ENCODE results near the gene MARVELD1.
"Not testable (repeated sequence)": the region's sequence is repeated elsewhere in the genome, so short reads cannot be mapped to it uniquely, and the experiment has no call there.

Gene MARVELD1

GRCh38 chr10:97713339-97713825 lies at the start of gene MARVELD1:
MARVELD1 (plus strand) TSS chr10:97713730; CDS start chr10:97713877, 147 bp downstream.
- Mint-ChIP-seq H3K27me3 (peaks cover 29 to 43% of the 10 kb centered on the region in 2 donors), H3K9me3 (no peaks in the 10 kb centered on the region), H3K4me3 (peak within 1 kb of the TSS; percentile 95 to 98), H3K4me1 (peaks cover 13 to 31% of the 10 kb centered on the region in 2 donors), H3K27ac (peak within 1 kb of the TSS; percentile 97), H3K36me3 (peaks cover 0 to 1% of the 10 kb centered on the region in 2 donors)
- ATAC-seq (replicated peaks) (no peak), DNase-seq (no peak)

- Mint-ChIP-seq H3K4me1 (peaks cover 4 to 6% of the 10 kb centered on the region in 2 donors), H3K27ac (no peak overlapping the region), H3K36me3 (peaks cover 31 to 50% of the 10 kb centered on the region in 2 donors), H3K27me3 (no peaks in the 10 kb centered on the region), H3K9me3 (no peaks in the 10 kb centered on the region), H3K4me3 (no peak overlapping the region)
- no peak for DNase-seq
- ATAC-seq (replicated peaks): no peak
Measured at GRCh38 chr10:97664282-97664850, 49.2 kb upstream of the MARVELD1 start.

- H3K27me3 Mint-ChIP-seq: no peaks in the 10 kb centered on the region
- H3K27ac Mint-ChIP-seq: no peak overlapping the region
- no peak for DNase-seq
- H3K9me3 Mint-ChIP-seq: no peaks in the 10 kb centered on the region
- no peak for ATAC-seq (replicated peaks)
- peaks cover 37 to 56% of the 10 kb centered on the region in 2 donors for H3K36me3 Mint-ChIP-seq
- H3K4me3 Mint-ChIP-seq: no peak overlapping the region
- H3K4me1 Mint-ChIP-seq: peaks cover 4 to 6% of the 10 kb centered on the region in 2 donors
Measured at GRCh38 chr10:97666992-97667391, 46.5 kb upstream of the MARVELD1 start.

- ATAC-seq (replicated peaks): no peak
- Mint-ChIP-seq H3K27ac (no peak overlapping the region), H3K36me3 (peaks cover 34 to 52% of the 10 kb centered on the region in 2 donors), H3K4me1 (peaks cover 4 to 6% of the 10 kb centered on the region in 2 donors), H3K27me3 (no peaks in the 10 kb centered on the region), H3K4me3 (no peak overlapping the region), H3K9me3 (no peaks in the 10 kb centered on the region)
- DNase-seq: no peak
Measured at GRCh38 chr10:97667463-97667862, 46.1 kb upstream of the MARVELD1 start.

- H3K4me3 Mint-ChIP-seq: no peak overlapping the region
- ATAC-seq (replicated peaks) (no peak), DNase-seq (no peak)
- no peak overlapping the region for H3K27ac Mint-ChIP-seq
- H3K27me3 Mint-ChIP-seq: no peaks in the 10 kb centered on the region
- peaks cover 40 to 50% of the 10 kb centered on the region in 2 donors for H3K36me3 Mint-ChIP-seq
- peaks cover 4 to 18% of the 10 kb centered on the region in 2 donors for H3K4me1 Mint-ChIP-seq
- no peaks in the 10 kb centered on the region for H3K9me3 Mint-ChIP-seq
Measured at GRCh38 chr10:97669571-97669970, 44.0 kb upstream of the MARVELD1 start.

- Mint-ChIP-seq H3K36me3 (peaks cover 34 to 37% of the 10 kb centered on the region in 2 donors), H3K27me3 (no peaks in the 10 kb centered on the region), H3K27ac (peak overlapping the region; percentile 31), H3K4me3 (no peak overlapping the region), H3K4me1 (peaks cover 4 to 27% of the 10 kb centered on the region in 2 donors), H3K9me3 (no peaks in the 10 kb centered on the region)
- peak; percentile 44 to 56 for ATAC-seq (replicated peaks)
- no peak for DNase-seq
Measured at GRCh38 chr10:97673736-97674525, 39.6 kb upstream of the MARVELD1 start.

- peaks cover 31 to 34% of the 10 kb centered on the region in 2 donors for H3K36me3 Mint-ChIP-seq
- H3K27ac Mint-ChIP-seq: no peak overlapping the region
- no peaks in the 10 kb centered on the region for H3K9me3 Mint-ChIP-seq
- no peaks in the 10 kb centered on the region for H3K27me3 Mint-ChIP-seq
- ATAC-seq (replicated peaks) (no peak), DNase-seq (no peak)
- H3K4me3 Mint-ChIP-seq: no peak overlapping the region
- peaks cover 4 to 27% of the 10 kb centered on the region in 2 donors for H3K4me1 Mint-ChIP-seq
Measured at GRCh38 chr10:97675222-97675621, 38.3 kb upstream of the MARVELD1 start.

- peak overlapping the region; percentile 69 for H3K27ac Mint-ChIP-seq
- H3K36me3 Mint-ChIP-seq: peaks cover 22 to 24% of the 10 kb centered on the region in 2 donors
- DNase-seq: no peak
- H3K9me3 Mint-ChIP-seq: no peaks in the 10 kb centered on the region
- H3K4me1 Mint-ChIP-seq: peaks cover 4 to 27% of the 10 kb centered on the region in 2 donors
- ATAC-seq (replicated peaks): peak; percentile 84 to 88
- H3K27me3 Mint-ChIP-seq: no peaks in the 10 kb centered on the region
- H3K4me3 Mint-ChIP-seq: no peak overlapping the region
Measured at GRCh38 chr10:97676770-97677581, 36.6 kb upstream of the MARVELD1 start.

GRCh38 chr10:97679594-97679993 lies 33.9 kb upstream of the MARVELD1 start:
- Mint-ChIP-seq H3K4me1 (peaks cover 4 to 15% of the 10 kb centered on the region in 2 donors), H3K36me3 (peaks cover 5 to 9% of the 10 kb centered on the region in 2 donors), H3K4me3 (no peak overlapping the region), H3K9me3 (no peaks in the 10 kb centered on the region), H3K27ac (no peak overlapping the region), H3K27me3 (no peaks in the 10 kb centered on the region)
- ATAC-seq (replicated peaks): no peak
- no peak for DNase-seq

GRCh38 chr10:97682042-97682441 lies 31.5 kb upstream of the MARVELD1 start:
- Mint-ChIP-seq H3K36me3 (no peaks in the 10 kb centered on the region), H3K27ac (no peak overlapping the region), H3K4me3 (no peak overlapping the region), H3K27me3 (no peaks in the 10 kb centered on the region), H3K4me1 (peaks cover 6 to 9% of the 10 kb centered on the region in 2 donors), H3K9me3 (no peaks in the 10 kb centered on the region)
- no peak for DNase-seq
- ATAC-seq (replicated peaks): no peak

- H3K4me1 Mint-ChIP-seq: peaks cover 9 to 11% of the 10 kb centered on the region in 2 donors
Measured at GRCh38 chr10:97683556-97684367, 29.8 kb upstream of the MARVELD1 start.

GRCh38 chr10:97684368-97684713 lies 29.2 kb upstream of the MARVELD1 start:
- ATAC-seq (replicated peaks); H3K27ac Mint-ChIP-seq; H3K4me3 Mint-ChIP-seq; DNase-seq; H3K27me3 Mint-ChIP-seq; H3K9me3 Mint-ChIP-seq; H3K36me3 Mint-ChIP-seq: not testable (repeated sequence)
- peaks cover 9 to 11% of the 10 kb centered on the region in 2 donors for H3K4me1 Mint-ChIP-seq

More at GRCh38 chr10:97683556-97684367, 29.8 kb upstream of the MARVELD1 start:
- no peak overlapping the region for H3K4me3 Mint-ChIP-seq
- H3K9me3 Mint-ChIP-seq: no peaks in the 10 kb centered on the region
- H3K27me3 Mint-ChIP-seq: no peaks in the 10 kb centered on the region
- DNase-seq (no peak), ATAC-seq (replicated peaks) (no peak)
- no peak overlapping the region for H3K27ac Mint-ChIP-seq
- no peaks in the 10 kb centered on the region for H3K36me3 Mint-ChIP-seq

- Mint-ChIP-seq H3K4me1 (peaks cover 9 to 11% of the 10 kb centered on the region in 2 donors), H3K36me3 (no peaks in the 10 kb centered on the region), H3K4me3 (no peak overlapping the region), H3K27me3 (no peaks in the 10 kb centered on the region), H3K9me3 (no peaks in the 10 kb centered on the region), H3K27ac (no peak overlapping the region)
- ATAC-seq (replicated peaks): no peak
- DNase-seq: no peak
Measured at GRCh38 chr10:97684866-97685394, 28.6 kb upstream of the MARVELD1 start.

All from stimulated activated naive B cell treated with anti-CD40 and anti-IgM and Interleukin-4, amounts not matched to agents 10 μg/mL and 1 μg/mL and 100 μg/mL, for 72 hours (primary cell).